ENCODE measurements around the gene GALNS.

Gene GALNS

DNA sequence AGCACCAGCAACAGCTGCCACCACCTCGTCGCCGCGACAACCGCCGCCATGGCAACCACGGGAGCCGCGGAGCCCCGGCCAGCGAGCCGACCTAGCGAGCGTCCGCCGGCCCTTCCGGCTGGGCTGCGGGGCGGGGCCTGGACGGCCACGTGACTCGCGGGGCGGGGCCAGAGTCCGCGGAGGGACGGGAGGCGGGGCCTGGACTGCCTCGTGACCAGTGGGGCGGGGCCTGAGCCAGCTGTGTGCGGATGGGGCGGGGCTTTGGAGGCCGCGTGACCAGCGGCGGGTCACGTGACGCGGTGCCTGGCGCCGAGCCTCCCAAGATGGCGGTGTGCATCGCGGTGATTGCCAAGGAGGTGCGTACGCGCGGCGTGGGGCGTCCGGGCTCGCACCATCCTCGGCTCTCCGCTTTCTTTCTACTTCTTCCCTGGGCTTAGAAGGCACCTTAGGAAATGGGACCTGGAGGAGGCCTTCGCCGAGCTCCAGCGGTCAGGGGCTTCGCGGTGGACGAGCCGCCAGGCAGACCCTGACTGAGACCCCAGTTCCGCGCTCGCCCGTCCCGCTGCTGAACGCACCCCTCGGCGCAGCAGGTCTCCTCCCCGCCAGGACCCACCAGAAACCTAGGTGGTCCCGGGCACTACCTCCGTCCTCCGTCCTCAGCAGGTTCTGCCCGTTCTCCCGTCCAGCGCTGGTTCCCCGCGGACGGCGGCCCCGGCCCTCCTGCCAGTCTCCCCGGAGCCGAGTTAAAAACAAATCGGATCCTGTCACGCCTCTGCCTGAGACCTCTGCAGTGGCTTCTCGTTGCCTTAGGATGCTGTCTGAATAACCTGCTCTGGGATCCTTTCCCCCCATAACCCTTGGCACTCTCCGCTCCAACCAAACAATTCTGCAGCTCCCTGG is at the start of gene GALNS, which contains the start of gene TRAPPC2L:
Gene GALNS, minus strand, starts transcription at position 120 of the 900 bp plus-strand sequence. Its CDS starts 70 bp downstream, at position 50.
Gene TRAPPC2L, plus strand, starts transcription at position 300 of the 900 bp plus-strand sequence. Its CDS starts 24 bp downstream, at position 324.
- Histone ChIP-seq H4K20me1 (ENCODE audit: insufficient read depth, low read length, poor library complexity, severe bottlenecking) (no peaks in the 10 kb centered on the region), H3K4me3 (ENCODE audit: low read length, poor library complexity, severe bottlenecking) (peak within 1 kb of the TSS; percentile 92), H3K79me2 (ENCODE audit: insufficient read depth, low read length) (no peaks in the 10 kb centered on the region), H3K4me1 (ENCODE audit: insufficient read depth, low read length, poor library complexity, severe bottlenecking) (peaks cover 14% of the 10 kb centered on the region), H3K9me3 (ENCODE audit: insufficient read depth, low read depth, low read length) (no peaks in the 10 kb centered on the region), H3K9ac (ENCODE audit: low read depth, low read length, poor library complexity, severe bottlenecking) (peak within 1 kb of the TSS; percentile 61), H3K27me3 (ENCODE audit: insufficient read depth, low read length, poor library complexity, severe bottlenecking) (no peaks in the 10 kb centered on the region), H3K36me3 (ENCODE audit: insufficient read depth, low read length) (no peaks in the 10 kb centered on the region), H2AFZ (ENCODE audit: low read length) (peak within 1 kb of the TSS; percentile 80; the same call in 1 of the 2 replicates), H3K9me2 (replicated peaks; ENCODE audit: low read depth, low read length) (no peaks in the 10 kb centered on the region), H3F3A (ENCODE audit: low read depth) (no peaks in the 10 kb centered on the region), H3K4me2 (ENCODE audit: low read depth, low read length, poor library complexity, severe bottlenecking) (peak within 1 kb of the TSS; percentile 94)
- TF ChIP-seq, protein P1, sequence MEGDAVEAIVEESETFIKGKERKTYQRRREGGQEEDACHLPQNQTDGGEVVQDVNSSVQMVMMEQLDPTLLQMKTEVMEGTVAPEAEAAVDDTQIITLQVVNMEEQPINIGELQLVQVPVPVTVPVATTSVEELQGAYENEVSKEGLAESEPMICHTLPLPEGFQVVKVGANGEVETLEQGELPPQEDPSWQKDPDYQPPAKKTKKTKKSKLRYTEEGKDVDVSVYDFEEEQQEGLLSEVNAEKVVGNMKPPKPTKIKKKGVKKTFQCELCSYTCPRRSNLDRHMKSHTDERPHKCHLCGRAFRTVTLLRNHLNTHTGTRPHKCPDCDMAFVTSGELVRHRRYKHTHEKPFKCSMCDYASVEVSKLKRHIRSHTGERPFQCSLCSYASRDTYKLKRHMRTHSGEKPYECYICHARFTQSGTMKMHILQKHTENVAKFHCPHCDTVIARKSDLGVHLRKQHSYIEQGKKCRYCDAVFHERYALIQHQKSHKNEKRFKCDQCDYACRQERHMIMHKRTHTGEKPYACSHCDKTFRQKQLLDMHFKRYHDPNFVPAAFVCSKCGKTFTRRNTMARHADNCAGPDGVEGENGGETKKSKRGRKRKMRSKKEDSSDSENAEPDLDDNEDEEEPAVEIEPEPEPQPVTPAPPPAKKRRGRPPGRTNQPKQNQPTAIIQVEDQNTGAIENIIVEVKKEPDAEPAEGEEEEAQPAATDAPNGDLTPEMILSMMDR (conservative IDR thresholded peaks at IDR 0.05; ENCODE audit: low read length) = no peak
- TF ChIP-seq EZH2phosphoT487 (IDR thresholded peaks at IDR 0.05; ENCODE audit: borderline replicate concordance) = no peak

DNA sequence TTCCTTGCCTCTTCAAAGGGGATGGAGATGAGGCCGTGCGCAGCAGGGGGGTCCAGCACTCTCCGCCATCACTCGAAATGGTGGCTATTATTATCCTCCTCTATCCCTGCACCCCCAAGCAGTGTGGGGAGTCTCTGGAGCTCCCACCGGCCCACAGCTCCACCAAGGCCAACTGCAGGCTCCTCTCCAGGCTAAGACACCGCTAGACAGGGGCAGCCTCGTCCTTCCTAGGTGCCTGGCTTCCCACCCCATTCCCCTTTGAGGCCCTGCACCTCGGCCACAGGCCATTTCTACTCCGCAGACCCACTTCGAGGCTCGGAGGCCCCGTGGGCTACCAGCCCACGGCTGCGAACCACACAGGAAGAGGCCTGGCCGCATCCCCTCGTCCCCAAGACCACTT is 49.3 kb upstream of the GALNS start:
- Histone ChIP-seq H3K9me2 (replicated peaks; ENCODE audit: low read depth, low read length) (no peaks in the 10 kb centered on the region), H2AFZ (ENCODE audit: low read length) (no peak overlapping the region), H3K27me3 (ENCODE audit: insufficient read depth, low read length, poor library complexity, severe bottlenecking) (no peaks in the 10 kb centered on the region), H3K4me1 (ENCODE audit: insufficient read depth, low read length, poor library complexity, severe bottlenecking) (no peaks in the 10 kb centered on the region), H3K4me3 (ENCODE audit: low read length, poor library complexity, severe bottlenecking) (no peak overlapping the region), H3K36me3 (ENCODE audit: insufficient read depth, low read length) (peaks cover 11% of the 10 kb centered on the region; the same call in 1 of the 2 replicates), H3K9me3 (ENCODE audit: insufficient read depth, low read depth, low read length) (no peaks in the 10 kb centered on the region), H3K9ac (ENCODE audit: low read depth, low read length, poor library complexity, severe bottlenecking) (no peak overlapping the region), H3F3A (ENCODE audit: low read depth) (no peaks in the 10 kb centered on the region), H3K79me2 (ENCODE audit: insufficient read depth, low read length) (peaks cover 67% of the 10 kb centered on the region; the same call in 1 of the 2 replicates), H3K4me2 (ENCODE audit: low read depth, low read length, poor library complexity, severe bottlenecking) (no peak overlapping the region), H4K20me1 (ENCODE audit: insufficient read depth, low read length, poor library complexity, severe bottlenecking) (peaks cover 53% of the 10 kb centered on the region)
- TF ChIP-seq, protein P1 (conservative IDR thresholded peaks at IDR 0.05; ENCODE audit: low read length) = no peak
- no peak for TF ChIP-seq EZH2phosphoT487 (IDR thresholded peaks at IDR 0.05; ENCODE audit: borderline replicate concordance)

DNA sequence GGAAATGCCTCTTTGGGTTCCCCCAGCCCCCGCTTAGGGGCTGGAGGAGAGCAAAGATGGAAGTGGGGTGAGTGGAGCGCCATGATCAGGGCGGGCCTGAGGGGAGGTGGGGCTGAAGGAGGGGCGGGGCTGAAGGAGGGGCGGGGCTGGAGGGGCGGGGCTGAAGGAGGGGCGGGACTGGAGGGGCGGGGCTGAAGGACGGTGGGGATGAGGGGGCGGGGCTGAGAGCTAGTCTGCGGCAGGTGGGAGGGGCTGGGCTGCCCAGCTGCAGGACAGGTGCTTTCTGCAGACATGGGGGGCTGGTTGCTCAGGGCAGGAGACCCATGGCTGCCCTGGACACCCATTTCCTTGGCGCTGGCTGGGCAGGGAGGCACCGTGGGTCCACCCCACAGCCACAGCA is 48.8 kb upstream of the GALNS start:
- H3K4me1 ChIP-seq (ENCODE audit: insufficient read depth, low read length, poor library complexity, severe bottlenecking) = no peaks in the 10 kb centered on the region
- peaks cover 64% of the 10 kb centered on the region; the same call in 1 of the 2 replicates for H3K79me2 ChIP-seq (ENCODE audit: insufficient read depth, low read length)

More for the DNA sequence above, 48.8 kb upstream of the GALNS start:
- Histone ChIP-seq H3K4me2 (ENCODE audit: low read depth, low read length, poor library complexity, severe bottlenecking) (no peak overlapping the region), H4K20me1 (ENCODE audit: insufficient read depth, low read length, poor library complexity, severe bottlenecking) (peaks cover 51% of the 10 kb centered on the region), H2AFZ (ENCODE audit: low read length) (no peak overlapping the region), H3K9ac (ENCODE audit: low read depth, low read length, poor library complexity, severe bottlenecking) (no peak overlapping the region), H3K9me2 (replicated peaks; ENCODE audit: low read depth, low read length) (no peaks in the 10 kb centered on the region), H3K4me3 (ENCODE audit: low read length, poor library complexity, severe bottlenecking) (no peak overlapping the region), H3K36me3 (ENCODE audit: insufficient read depth, low read length) (peaks cover 12% of the 10 kb centered on the region; the same call in 1 of the 2 replicates), H3K9me3 (ENCODE audit: insufficient read depth, low read depth, low read length) (no peaks in the 10 kb centered on the region), H3K27me3 (ENCODE audit: insufficient read depth, low read length, poor library complexity, severe bottlenecking) (no peaks in the 10 kb centered on the region), H3F3A (ENCODE audit: low read depth) (no peaks in the 10 kb centered on the region)
- TF ChIP-seq, protein P1 (conservative IDR thresholded peaks at IDR 0.05; ENCODE audit: low read length) = no peak
- TF ChIP-seq EZH2phosphoT487 (IDR thresholded peaks at IDR 0.05; ENCODE audit: borderline replicate concordance) = no peak

Measured in Loucy (cell line).